ENCODE data around the gene ZBTB43. TPM values are rescaled to one million over a fixed set of nuclear protein-coding genes. Genes with fewer than 3 reads are reported as not detected.
A peak's percentile ranks its signal among the peaks of the same experiment; 100 is the strongest.

ZBTB43 gene
- total and polyA plus RNA-seq, 5 donors from 2014 or later: 4.5 to 38.0 (median 7.1) TPM

DNA sequence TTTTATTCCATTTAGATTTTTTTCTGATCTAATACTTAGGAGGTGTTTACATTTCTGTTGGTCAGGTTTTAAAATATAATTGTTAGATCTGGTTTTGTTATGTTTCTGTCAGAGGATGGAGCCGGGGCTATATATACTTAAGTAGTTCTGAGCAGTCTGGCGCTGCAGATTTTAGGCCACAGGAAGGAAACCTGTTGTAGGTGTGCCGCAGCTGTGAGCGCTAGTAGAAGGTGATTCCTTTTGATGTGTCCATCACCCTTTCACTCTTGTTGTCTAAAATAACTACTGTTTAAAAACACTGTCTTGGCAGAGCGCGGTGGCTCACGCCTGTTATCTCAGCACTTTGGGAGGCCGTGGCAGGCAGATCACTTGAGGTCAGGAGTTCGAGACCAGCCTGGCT is 72.6 kb downstream of the ZBTB43 start:
- Mint-ChIP-seq H3K27ac (peak overlapping the region in 1 of 3 donors; percentile 78), H3K4me1 (peaks cover 17 to 34% (median 32%) of the 10 kb centered on the region in 4 donors), H3K27me3 (no peaks in the 10 kb centered on the region), H3K9me3 (peaks cover 0 to 2% (median 0%) of the 10 kb centered on the region in 7 donors), H3K36me3 (peaks cover 31% of the 10 kb centered on the region), H3K4me3 (no peak overlapping the region)
- no peaks in the 10 kb centered on the region for H3K4me1 ChIP-seq (ENCODE audit: control insufficient read depth, insufficient read depth, low read length, poor library complexity, severe bottlenecking)
- peaks cover 17% of the 10 kb centered on the region for H3K36me3 ChIP-seq (ENCODE audit: control insufficient read depth, insufficient read depth, low read length)
- no peak overlapping the region for H3K27ac ChIP-seq (ENCODE audit: insufficient read depth, low read length, poor library complexity, severe bottlenecking)
- no peak overlapping the region for H3K4me3 ChIP-seq (ENCODE audit: low read depth, low read length)
- DNase-seq (peak in 1 of 3 donors; percentile 15), ATAC-seq (ENCODE audit: low read depth in 2 of 2) (no peak)
- no peaks in the 10 kb centered on the region for H3K9me3 ChIP-seq (ENCODE audit: control insufficient read depth in 2 of 2, low read length in 2 of 2)
- no peaks in the 10 kb centered on the region for H3K27me3 ChIP-seq (ENCODE audit: control insufficient read depth, insufficient read depth, low read length)

DNA sequence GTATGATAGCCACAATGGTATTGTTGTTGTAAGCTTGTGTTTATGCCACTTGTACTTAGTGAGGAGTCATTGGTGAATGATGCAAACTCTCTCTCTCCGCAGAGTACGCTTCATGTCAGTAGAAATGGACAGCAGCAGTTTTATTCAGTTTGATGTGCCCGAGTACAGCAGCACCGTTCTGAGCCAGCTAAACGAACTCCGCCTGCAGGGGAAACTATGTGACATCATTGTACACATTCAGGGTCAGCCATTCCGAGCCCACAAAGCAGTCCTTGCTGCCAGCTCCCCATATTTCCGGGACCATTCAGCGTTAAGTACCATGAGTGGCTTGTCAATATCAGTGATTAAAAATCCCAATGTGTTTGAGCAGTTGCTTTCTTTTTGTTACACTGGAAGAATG is 74.4 kb downstream of the ZBTB43 start:
- peak overlapping the region in 1 of 3 donors; percentile 76 for H3K27ac Mint-ChIP-seq
- H3K27ac ChIP-seq (ENCODE audit: insufficient read depth, low read length, poor library complexity, severe bottlenecking): no peak overlapping the region

DNA sequence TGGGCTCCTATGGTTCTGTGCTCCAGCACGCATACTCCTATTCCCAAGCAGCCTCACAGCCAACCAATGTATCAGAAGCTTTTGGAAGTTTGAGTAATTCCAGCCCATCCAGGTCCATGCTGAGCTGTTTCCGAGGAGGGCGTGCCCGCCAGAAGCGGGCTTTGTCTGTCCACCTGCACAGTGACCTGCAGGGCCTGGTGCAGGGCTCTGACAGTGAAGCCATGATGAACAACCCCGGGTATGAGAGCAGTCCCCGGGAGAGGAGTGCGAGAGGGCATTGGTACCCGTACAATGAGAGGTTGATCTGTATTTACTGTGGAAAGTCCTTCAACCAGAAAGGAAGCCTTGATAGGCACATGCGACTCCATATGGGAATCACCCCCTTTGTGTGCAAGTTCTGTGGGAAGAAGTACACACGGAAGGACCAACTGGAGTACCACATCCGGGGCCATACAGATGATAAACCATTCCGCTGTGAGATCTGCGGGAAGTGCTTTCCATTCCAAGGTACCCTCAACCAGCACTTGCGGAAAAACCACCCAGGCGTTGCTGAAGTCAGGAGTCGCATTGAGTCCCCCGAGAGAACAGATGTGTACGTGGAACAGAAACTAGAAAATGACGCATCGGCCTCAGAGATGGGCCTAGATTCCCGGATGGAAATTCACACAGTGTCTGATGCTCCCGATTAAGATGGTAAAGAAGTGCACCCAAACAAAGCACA is 75.5 kb downstream of the ZBTB43 start:
- DNase-seq (no peak), ATAC-seq (ENCODE audit: low read depth in 2 of 2) (no peak)
- no peak overlapping the region for H3K27ac Mint-ChIP-seq
- Histone ChIP-seq H3K27me3 (ENCODE audit: control insufficient read depth, insufficient read depth, low read length) (no peaks in the 10 kb centered on the region), H3K4me3 (ENCODE audit: low read depth, low read length) (no peak overlapping the region), H3K36me3 (ENCODE audit: control insufficient read depth, insufficient read depth, low read length) (peaks cover 21% of the 10 kb centered on the region), H3K9me3 (ENCODE audit: control insufficient read depth in 2 of 2, low read length in 2 of 2) (no peaks in the 10 kb centered on the region), H3K4me1 (ENCODE audit: control insufficient read depth, insufficient read depth, low read length, poor library complexity, severe bottlenecking) (no peaks in the 10 kb centered on the region), H3K27ac (ENCODE audit: insufficient read depth, low read length, poor library complexity, severe bottlenecking) (no peak overlapping the region)
- peaks cover 10 to 28% (median 22%) of the 10 kb centered on the region in 4 donors for H3K4me1 Mint-ChIP-seq
- no peak overlapping the region for H3K4me3 Mint-ChIP-seq
- H3K27me3 Mint-ChIP-seq: no peaks in the 10 kb centered on the region
- H3K9me3 Mint-ChIP-seq: no peaks in the 10 kb centered on the region
- peaks cover 31% of the 10 kb centered on the region for H3K36me3 Mint-ChIP-seq

More for the DNA sequence above, 74.4 kb downstream of the ZBTB43 start:
- Histone ChIP-seq H3K27me3 (ENCODE audit: control insufficient read depth, insufficient read depth, low read length) (no peaks in the 10 kb centered on the region), H3K36me3 (ENCODE audit: control insufficient read depth, insufficient read depth, low read length) (peaks cover 21% of the 10 kb centered on the region), H3K4me3 (ENCODE audit: low read depth, low read length) (no peak overlapping the region), H3K4me1 (ENCODE audit: control insufficient read depth, insufficient read depth, low read length, poor library complexity, severe bottlenecking) (no peaks in the 10 kb centered on the region), H3K9me3 (ENCODE audit: control insufficient read depth in 2 of 2, low read length in 2 of 2) (no peaks in the 10 kb centered on the region)
- ATAC-seq (ENCODE audit: low read depth in 2 of 2): no peak
- peaks cover 0 to 2% (median 0%) of the 10 kb centered on the region in 7 donors for H3K9me3 Mint-ChIP-seq
- H3K36me3 Mint-ChIP-seq: peaks cover 35% of the 10 kb centered on the region
- H3K27me3 Mint-ChIP-seq: no peaks in the 10 kb centered on the region
- H3K4me3 Mint-ChIP-seq: no peak overlapping the region
- DNase-seq: no peak
- H3K4me1 Mint-ChIP-seq: peaks cover 16 to 34% (median 28%) of the 10 kb centered on the region in 4 donors

- Histone ChIP-seq H3K4me1 (ENCODE audit: control insufficient read depth, insufficient read depth, low read length, poor library complexity, severe bottlenecking) (no peaks in the 10 kb centered on the region), H3K36me3 (ENCODE audit: control insufficient read depth, insufficient read depth, low read length) (peaks cover 21% of the 10 kb centered on the region)
- H3K4me1 Mint-ChIP-seq: peaks cover 7 to 24% (median 17%) of the 10 kb centered on the region in 4 donors
Measured at GRCh38 chr9:126880947-126881332, 76.1 kb downstream of the ZBTB43 start.

DNA sequence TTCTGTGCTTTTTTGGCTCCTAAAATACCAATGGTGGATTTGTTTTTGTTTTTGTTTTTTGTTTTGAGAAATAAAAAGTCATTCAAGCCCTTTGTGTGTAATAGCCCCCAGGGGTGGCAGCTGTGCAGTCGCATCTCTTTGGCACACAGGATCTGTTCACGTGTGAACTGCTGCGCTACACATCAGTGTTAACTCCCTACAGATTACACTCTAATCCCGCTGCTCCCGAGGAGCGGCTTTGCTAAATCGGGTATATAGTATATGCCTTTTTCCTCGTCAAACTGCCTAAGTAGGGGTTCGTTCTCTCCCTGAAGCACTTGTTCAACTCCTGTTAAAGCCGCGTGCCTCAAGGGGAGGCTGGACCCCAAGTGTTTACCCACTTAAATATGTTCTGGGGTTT is 77.9 kb downstream of the ZBTB43 start:
- Histone ChIP-seq H3K4me1 (ENCODE audit: control insufficient read depth, insufficient read depth, low read length, poor library complexity, severe bottlenecking) (no peaks in the 10 kb centered on the region), H3K4me3 (ENCODE audit: low read depth, low read length) (no peak overlapping the region), H3K9me3 (ENCODE audit: control insufficient read depth in 2 of 2, low read length in 2 of 2) (no peaks in the 10 kb centered on the region), H3K36me3 (ENCODE audit: control insufficient read depth, insufficient read depth, low read length) (peaks cover 21% of the 10 kb centered on the region), H3K27ac (ENCODE audit: insufficient read depth, low read length, poor library complexity, severe bottlenecking) (no peak overlapping the region), H3K27me3 (ENCODE audit: control insufficient read depth, insufficient read depth, low read length) (no peaks in the 10 kb centered on the region)
- DNase-seq (no peak), ATAC-seq (ENCODE audit: low read depth in 2 of 2) (no peak)
- peaks cover 31% of the 10 kb centered on the region for H3K36me3 Mint-ChIP-seq
- no peaks in the 10 kb centered on the region for H3K27me3 Mint-ChIP-seq
- H3K4me1 Mint-ChIP-seq: peaks cover 0 to 7% (median 3%) of the 10 kb centered on the region in 4 donors
- H3K27ac Mint-ChIP-seq: no peak overlapping the region
- no peak overlapping the region for H3K4me3 Mint-ChIP-seq
- H3K9me3 Mint-ChIP-seq: no peaks in the 10 kb centered on the region

More at GRCh38 chr9:126880947-126881332, 76.1 kb downstream of the ZBTB43 start:
- H3K9me3 ChIP-seq (ENCODE audit: control insufficient read depth in 2 of 2, low read length in 2 of 2): no peaks in the 10 kb centered on the region
- DNase-seq: no peak
- no peak overlapping the region for H3K4me3 ChIP-seq (ENCODE audit: low read depth, low read length)
- Mint-ChIP-seq H3K9me3 (no peaks in the 10 kb centered on the region), H3K4me3 (no peak overlapping the region), H3K27me3 (no peaks in the 10 kb centered on the region), H3K36me3 (peaks cover 31% of the 10 kb centered on the region), H3K27ac (no peak overlapping the region)
- no peak overlapping the region for H3K27ac ChIP-seq (ENCODE audit: insufficient read depth, low read length, poor library complexity, severe bottlenecking)
- no peaks in the 10 kb centered on the region for H3K27me3 ChIP-seq (ENCODE audit: control insufficient read depth, insufficient read depth, low read length)
- no peak for ATAC-seq (ENCODE audit: low read depth in 2 of 2)

GRCh38 chr9:126883636-126884035 is 78.8 kb downstream of the ZBTB43 start:
- H3K27me3 ChIP-seq (ENCODE audit: control insufficient read depth, insufficient read depth, low read length): no peaks in the 10 kb centered on the region
- no peak for DNase-seq
- H3K36me3 ChIP-seq (ENCODE audit: control insufficient read depth, insufficient read depth, low read length): peaks cover 21% of the 10 kb centered on the region
- Mint-ChIP-seq H3K36me3 (peaks cover 31% of the 10 kb centered on the region), H3K27ac (no peak overlapping the region), H3K27me3 (no peaks in the 10 kb centered on the region), H3K4me3 (no peak overlapping the region), H3K9me3 (no peaks in the 10 kb centered on the region), H3K4me1 (peaks cover 0 to 7% (median 3%) of the 10 kb centered on the region in 4 donors)
- H3K4me3 ChIP-seq (ENCODE audit: low read depth, low read length): no peak overlapping the region
- H3K9me3 ChIP-seq (ENCODE audit: control insufficient read depth in 2 of 2, low read length in 2 of 2): no peaks in the 10 kb centered on the region
- ATAC-seq (ENCODE audit: low read depth in 2 of 2): no peak
- no peak overlapping the region for H3K27ac ChIP-seq (ENCODE audit: insufficient read depth, low read length, poor library complexity, severe bottlenecking)
- no peaks in the 10 kb centered on the region for H3K4me1 ChIP-seq (ENCODE audit: control insufficient read depth, insufficient read depth, low read length, poor library complexity, severe bottlenecking)

- DNase-seq (no peak), ATAC-seq (ENCODE audit: low read depth in 2 of 2) (no peak)
- H3K27me3 ChIP-seq (ENCODE audit: control insufficient read depth, insufficient read depth, low read length): no peaks in the 10 kb centered on the region
- no peaks in the 10 kb centered on the region for H3K27me3 Mint-ChIP-seq
- H3K4me3 ChIP-seq (ENCODE audit: low read depth, low read length): no peak overlapping the region
- H3K4me3 Mint-ChIP-seq: no peak overlapping the region
- H3K9me3 Mint-ChIP-seq: no peaks in the 10 kb centered on the region
- H3K4me1 ChIP-seq (ENCODE audit: control insufficient read depth, insufficient read depth, low read length, poor library complexity, severe bottlenecking): no peaks in the 10 kb centered on the region
- H3K4me1 Mint-ChIP-seq: peaks cover 0 to 7% (median 0%) of the 10 kb centered on the region in 4 donors
- peaks cover 10% of the 10 kb centered on the region for H3K36me3 ChIP-seq (ENCODE audit: control insufficient read depth, insufficient read depth, low read length)
- no peak overlapping the region for H3K27ac ChIP-seq (ENCODE audit: insufficient read depth, low read length, poor library complexity, severe bottlenecking)
- no peak overlapping the region for H3K27ac Mint-ChIP-seq
- peaks cover 17% of the 10 kb centered on the region for H3K36me3 Mint-ChIP-seq
- H3K9me3 ChIP-seq (ENCODE audit: control insufficient read depth in 2 of 2, low read length in 2 of 2): no peaks in the 10 kb centered on the region
Measured at GRCh38 chr9:126885131-126885641, 80.3 kb downstream of the ZBTB43 start.
